Measurements from ENCODE around the gene ZNF560.

DNA sequence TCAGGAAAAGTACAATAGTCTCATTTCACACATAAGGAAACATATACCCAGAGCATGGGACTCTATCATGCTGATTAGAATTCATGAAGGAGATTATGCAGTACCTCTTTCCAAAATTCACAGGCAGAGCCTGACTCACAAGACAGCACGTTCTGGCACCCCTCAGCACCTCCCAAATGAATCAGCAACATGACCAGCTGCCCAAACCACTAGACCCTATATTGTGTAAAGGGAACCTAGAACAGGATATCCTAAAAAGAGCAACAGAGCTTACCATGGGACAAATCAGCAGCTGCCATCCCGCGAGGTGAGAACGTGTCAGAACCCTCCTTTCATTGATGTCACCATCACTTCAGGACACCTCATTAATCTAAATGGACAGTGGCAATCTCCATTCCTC lies 37.5 kb upstream of the ZNF560 start:
- TF ChIP-seq TAF1 (conservative IDR thresholded peaks at IDR 0.05) (no peak), JUND (IDR thresholded peaks at IDR 0.05) (no peak), SP1 (IDR thresholded peaks at IDR 0.05) (no peak), FOXA1 (IDR thresholded peaks at IDR 0.05) (no peak), EGR1 (IDR thresholded peaks at IDR 0.05; ENCODE audit: low read depth in 2 of 2) (no peak)
- TF ChIP-seq, protein P1, sequence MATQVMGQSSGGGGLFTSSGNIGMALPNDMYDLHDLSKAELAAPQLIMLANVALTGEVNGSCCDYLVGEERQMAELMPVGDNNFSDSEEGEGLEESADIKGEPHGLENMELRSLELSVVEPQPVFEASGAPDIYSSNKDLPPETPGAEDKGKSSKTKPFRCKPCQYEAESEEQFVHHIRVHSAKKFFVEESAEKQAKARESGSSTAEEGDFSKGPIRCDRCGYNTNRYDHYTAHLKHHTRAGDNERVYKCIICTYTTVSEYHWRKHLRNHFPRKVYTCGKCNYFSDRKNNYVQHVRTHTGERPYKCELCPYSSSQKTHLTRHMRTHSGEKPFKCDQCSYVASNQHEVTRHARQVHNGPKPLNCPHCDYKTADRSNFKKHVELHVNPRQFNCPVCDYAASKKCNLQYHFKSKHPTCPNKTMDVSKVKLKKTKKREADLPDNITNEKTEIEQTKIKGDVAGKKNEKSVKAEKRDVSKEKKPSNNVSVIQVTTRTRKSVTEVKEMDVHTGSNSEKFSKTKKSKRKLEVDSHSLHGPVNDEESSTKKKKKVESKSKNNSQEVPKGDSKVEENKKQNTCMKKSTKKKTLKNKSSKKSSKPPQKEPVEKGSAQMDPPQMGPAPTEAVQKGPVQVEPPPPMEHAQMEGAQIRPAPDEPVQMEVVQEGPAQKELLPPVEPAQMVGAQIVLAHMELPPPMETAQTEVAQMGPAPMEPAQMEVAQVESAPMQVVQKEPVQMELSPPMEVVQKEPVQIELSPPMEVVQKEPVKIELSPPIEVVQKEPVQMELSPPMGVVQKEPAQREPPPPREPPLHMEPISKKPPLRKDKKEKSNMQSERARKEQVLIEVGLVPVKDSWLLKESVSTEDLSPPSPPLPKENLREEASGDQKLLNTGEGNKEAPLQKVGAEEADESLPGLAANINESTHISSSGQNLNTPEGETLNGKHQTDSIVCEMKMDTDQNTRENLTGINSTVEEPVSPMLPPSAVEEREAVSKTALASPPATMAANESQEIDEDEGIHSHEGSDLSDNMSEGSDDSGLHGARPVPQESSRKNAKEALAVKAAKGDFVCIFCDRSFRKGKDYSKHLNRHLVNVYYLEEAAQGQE (IDR thresholded peaks at IDR 0.05) = no peak
- TF ChIP-seq, protein P2, sequence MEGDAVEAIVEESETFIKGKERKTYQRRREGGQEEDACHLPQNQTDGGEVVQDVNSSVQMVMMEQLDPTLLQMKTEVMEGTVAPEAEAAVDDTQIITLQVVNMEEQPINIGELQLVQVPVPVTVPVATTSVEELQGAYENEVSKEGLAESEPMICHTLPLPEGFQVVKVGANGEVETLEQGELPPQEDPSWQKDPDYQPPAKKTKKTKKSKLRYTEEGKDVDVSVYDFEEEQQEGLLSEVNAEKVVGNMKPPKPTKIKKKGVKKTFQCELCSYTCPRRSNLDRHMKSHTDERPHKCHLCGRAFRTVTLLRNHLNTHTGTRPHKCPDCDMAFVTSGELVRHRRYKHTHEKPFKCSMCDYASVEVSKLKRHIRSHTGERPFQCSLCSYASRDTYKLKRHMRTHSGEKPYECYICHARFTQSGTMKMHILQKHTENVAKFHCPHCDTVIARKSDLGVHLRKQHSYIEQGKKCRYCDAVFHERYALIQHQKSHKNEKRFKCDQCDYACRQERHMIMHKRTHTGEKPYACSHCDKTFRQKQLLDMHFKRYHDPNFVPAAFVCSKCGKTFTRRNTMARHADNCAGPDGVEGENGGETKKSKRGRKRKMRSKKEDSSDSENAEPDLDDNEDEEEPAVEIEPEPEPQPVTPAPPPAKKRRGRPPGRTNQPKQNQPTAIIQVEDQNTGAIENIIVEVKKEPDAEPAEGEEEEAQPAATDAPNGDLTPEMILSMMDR (IDR thresholded peaks at IDR 0.05; ENCODE audit: low read depth, low read length, missing input control) = no peak
- TF ChIP-seq, protein P3, sequence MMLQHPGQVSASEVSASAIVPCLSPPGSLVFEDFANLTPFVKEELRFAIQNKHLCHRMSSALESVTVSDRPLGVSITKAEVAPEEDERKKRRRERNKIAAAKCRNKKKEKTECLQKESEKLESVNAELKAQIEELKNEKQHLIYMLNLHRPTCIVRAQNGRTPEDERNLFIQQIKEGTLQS (IDR thresholded peaks at IDR 0.05) = no peak
- TF ChIP-seq, protein P4, sequence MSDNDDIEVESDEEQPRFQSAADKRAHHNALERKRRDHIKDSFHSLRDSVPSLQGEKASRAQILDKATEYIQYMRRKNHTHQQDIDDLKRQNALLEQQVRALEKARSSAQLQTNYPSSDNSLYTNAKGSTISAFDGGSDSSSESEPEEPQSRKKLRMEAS (IDR thresholded peaks at IDR 0.05) = no peak
